Activated CD4-positive, alpha-beta memory T cell treated with anti-CD3 and anti-CD28 coated beads, Interleukin-2, amount 10 ng/mL, durations not matched to agents 7 days and 5 days (primary cell): ENCODE measurements around the gene RBM19. TPM values are rescaled to one million over a fixed set of nuclear protein-coding genes. Genes with fewer than 3 reads are reported as not detected.

ENCODE experiments used
- CTCF ChIA-PET: fragments of 350-600 bp; sonication (Branson Sonifier 250); formaldehyde crosslinking; loops from one replicate; lab custom pipeline; 2021; ENCODE audit warnings: antibody characterized with exemption, inconsistent platforms; lab: Charles Lee
- POLR2A ChIA-PET: fragments of 350-600 bp; sonication (Branson Sonifier 250); formaldehyde crosslinking; loops from one replicate; lab custom pipeline; 2021; ENCODE audit warnings: antibody characterized with exemption; lab: Charles Lee
- DNase-seq: peaks from one replicate; pipeline ENCODE4 v3.0.0-alpha.2; 2020
- H3K27ac Mint-ChIP-seq: one replicate; pipeline ENCODE4 v1.8.0; 2021; ENCODE audit warnings: mild to moderate bottlenecking, mixed read lengths
- H3K27me3 Mint-ChIP-seq: one replicate; pipeline ENCODE4 v1.8.0; 2021; ENCODE audit warnings: mixed read lengths
- H3K36me3 Mint-ChIP-seq: one replicate; pipeline ENCODE4 v1.8.0; 2021; ENCODE audit warnings: low read depth, mixed read lengths
- H3K4me1 Mint-ChIP-seq: one replicate; pipeline ENCODE4 v1.8.0; 2021; ENCODE audit warnings: mixed read lengths
- H3K4me3 Mint-ChIP-seq: one replicate; pipeline ENCODE4 v1.8.0; 2021; ENCODE audit warnings: mild to moderate bottlenecking, mixed read lengths
- H3K9me3 Mint-ChIP-seq: one replicate; pipeline ENCODE4 v1.8.0; 2021; ENCODE audit warnings: mixed read lengths
- total RNA-seq, 2 experiments: library from RNA; stranded (reverse); gene quantifications; one replicate each; pipeline ENCODE4 v1.2.3, GENCODE V29; 2021

RBM19 gene
- total RNA-seq, 2 experiments from 2014 or later, result 31.5 to 32.4 TPM

- peaks cover 36% of the 10 kb centered on the region for H3K4me1 Mint-ChIP-seq
- H3K27ac Mint-ChIP-seq, result no peak overlapping the region
- no peak overlapping the region for H3K4me3 Mint-ChIP-seq
- peaks cover 41% of the 10 kb centered on the region for H3K36me3 Mint-ChIP-seq
- H3K27me3 Mint-ChIP-seq, result no peaks in the 10 kb centered on the region
- no peak for DNase-seq
- ChIA-PET CTCF (interaction anchor here (1.2 kb wide), 1 partner anchor 20 kb away, joined by 3 read pairs; no protein-coding TSS in a partner anchor), POLR2A (no interaction called here)
- H3K9me3 Mint-ChIP-seq, result no peaks in the 10 kb centered on the region
Measured at GRCh38 chr12:113960030-113960429, 6.1 kb downstream of the RBM19 start.

- Mint-ChIP-seq H3K9me3 (no peaks in the 10 kb centered on the region), H3K4me3 (no peak overlapping the region), H3K36me3 (peaks cover 45% of the 10 kb centered on the region), H3K27ac (no peak overlapping the region), H3K4me1 (peaks cover 28% of the 10 kb centered on the region), H3K27me3 (no peaks in the 10 kb centered on the region)
- ChIA-PET CTCF (no interaction called here), POLR2A (no interaction called here)
- no peak for DNase-seq
Measured at GRCh38 chr12:113959096-113959495, 7.0 kb downstream of the RBM19 start.

GRCh38 chr12:113958108-113958507 is 8.0 kb downstream of the RBM19 start:
- Mint-ChIP-seq H3K27me3 (no peaks in the 10 kb centered on the region), H3K4me1 (peaks cover 18% of the 10 kb centered on the region), H3K27ac (no peak overlapping the region), H3K36me3 (peaks cover 43% of the 10 kb centered on the region), H3K9me3 (no peaks in the 10 kb centered on the region), H3K4me3 (no peak overlapping the region)
- ChIA-PET CTCF (interaction anchor here (1.2 kb wide), 1 partner anchor 17 kb away, joined by 3 read pairs; no protein-coding TSS in a partner anchor), POLR2A (interaction anchor here (0.6 to 0.9 kb wide), 2 partner anchors 8 to 1578 kb away, joined by 3 read pairs; no protein-coding TSS in a partner anchor)
- no peak for DNase-seq

DNA sequence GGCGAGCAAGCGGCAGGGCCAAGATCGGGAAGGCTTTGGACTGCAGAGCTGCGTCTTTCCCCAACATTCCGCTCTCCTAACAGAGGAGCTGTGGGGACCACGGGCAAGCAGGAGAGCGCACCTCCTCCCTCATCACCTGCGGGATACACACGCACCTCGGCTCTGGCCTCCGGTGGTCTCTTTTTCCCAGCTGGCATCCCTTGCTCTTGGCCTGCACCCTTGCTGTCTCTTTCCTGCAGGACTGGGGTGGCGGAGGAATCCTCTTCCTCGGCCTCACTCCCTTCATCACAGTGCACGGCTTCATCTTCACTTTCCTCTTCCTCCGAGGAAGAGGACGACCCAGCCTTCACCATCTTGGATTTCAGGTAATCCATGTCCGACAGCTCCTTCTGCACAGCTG is 8.5 kb downstream of the RBM19 start:
- H3K27me3 Mint-ChIP-seq, result no peaks in the 10 kb centered on the region
- CTCF ChIA-PET, result interaction anchor here (1.2 kb wide), 1 partner anchor 17 kb away, joined by 3 read pairs; no protein-coding TSS in a partner anchor
- no peak overlapping the region for H3K4me3 Mint-ChIP-seq
- H3K4me1 Mint-ChIP-seq, result peaks cover 13% of the 10 kb centered on the region
- POLR2A ChIA-PET, result interaction anchor here (0.6 to 0.9 kb wide), 2 partner anchors 9 to 1578 kb away, joined by 3 read pairs; no protein-coding TSS in a partner anchor
- no peak overlapping the region for H3K27ac Mint-ChIP-seq
- peaks cover 45% of the 10 kb centered on the region for H3K36me3 Mint-ChIP-seq
- DNase-seq, result no peak
- no peaks in the 10 kb centered on the region for H3K9me3 Mint-ChIP-seq

DNA sequence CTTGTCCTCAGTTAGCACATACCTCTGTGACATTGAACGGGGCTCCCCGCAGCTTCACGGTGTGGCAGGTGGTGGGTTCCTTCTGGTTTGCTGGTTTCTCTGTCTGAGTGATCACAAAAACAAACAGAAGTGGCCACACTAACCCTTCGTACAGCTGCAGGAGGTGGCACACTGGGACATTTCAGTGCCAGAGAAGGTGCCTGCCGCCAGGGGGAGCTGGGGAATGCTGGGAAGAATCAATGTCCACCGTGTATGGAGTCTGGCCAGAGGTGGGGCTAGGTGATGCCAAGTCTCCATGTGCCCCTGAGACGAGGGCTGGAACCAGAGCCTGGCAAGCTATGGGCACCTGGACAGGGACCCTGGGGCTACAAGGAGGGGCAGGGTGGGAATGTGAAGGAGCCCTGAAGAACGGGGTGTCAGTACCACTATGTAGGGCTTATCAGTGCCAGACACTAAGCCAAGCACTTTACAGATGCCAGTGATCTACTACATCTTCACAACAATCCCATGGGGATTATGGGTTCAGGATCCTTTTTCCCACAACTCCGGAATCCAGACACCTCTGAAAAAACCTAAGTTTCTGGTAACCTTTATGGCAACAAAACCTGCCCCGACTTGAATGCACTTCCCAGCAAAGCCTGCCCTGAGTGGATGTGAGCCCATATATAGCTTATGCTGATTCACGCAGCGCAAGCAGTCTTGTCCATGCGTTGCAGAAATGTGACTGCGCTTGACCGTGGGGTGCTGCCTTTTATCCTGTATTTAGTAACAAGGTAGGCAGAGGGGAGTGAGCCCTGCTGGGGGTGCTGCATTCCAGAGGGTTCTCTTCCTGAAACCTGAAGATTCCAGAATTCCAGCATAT is 10.8 kb downstream of the RBM19 start:
- ChIA-PET CTCF (no interaction called here), POLR2A (no interaction called here)
- H3K9me3 Mint-ChIP-seq, result no peaks in the 10 kb centered on the region

GRCh38 chr12:113954547-113954946 is 11.6 kb downstream of the RBM19 start:
- no peak overlapping the region for H3K4me3 Mint-ChIP-seq
- H3K36me3 Mint-ChIP-seq, result peaks cover 34% of the 10 kb centered on the region
- ChIA-PET POLR2A (interaction anchor here (1.8 kb wide), 1 partner anchor 12 kb away, joined by 4 read pairs; the partner anchor contains the start of gene RBM19), CTCF (no interaction called here)
- H3K27ac Mint-ChIP-seq, result no peak overlapping the region
- DNase-seq, result no peak
- H3K27me3 Mint-ChIP-seq, result no peaks in the 10 kb centered on the region
- H3K4me1 Mint-ChIP-seq, result no peaks in the 10 kb centered on the region
- H3K9me3 Mint-ChIP-seq, result no peaks in the 10 kb centered on the region

More for the DNA sequence above, 10.8 kb downstream of the RBM19 start:
- Mint-ChIP-seq H3K36me3 (peaks cover 35% of the 10 kb centered on the region), H3K4me3 (no peak overlapping the region), H3K27me3 (no peaks in the 10 kb centered on the region), H3K27ac (no peak overlapping the region), H3K4me1 (no peaks in the 10 kb centered on the region)
- no peak for DNase-seq

DNA sequence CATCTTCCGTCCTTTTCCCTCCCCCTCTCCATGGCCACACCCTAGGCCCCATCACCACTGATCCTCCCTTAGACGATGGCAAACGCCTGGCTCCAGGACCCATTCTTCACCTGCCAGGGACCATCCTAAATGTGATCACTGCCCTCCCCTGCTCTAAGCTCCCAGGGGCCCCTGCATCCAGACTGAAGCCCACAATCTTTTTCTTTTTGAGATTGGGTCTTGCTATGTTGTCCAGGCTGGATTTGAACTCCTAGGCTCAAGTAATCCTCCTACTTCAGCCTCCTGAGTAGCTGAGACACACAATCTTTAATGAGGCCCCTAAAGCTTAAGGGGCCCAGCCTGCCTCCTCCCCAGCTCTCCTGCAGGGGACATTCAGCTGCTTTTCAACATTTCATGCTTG is 15.3 kb downstream of the RBM19 start:
- H3K9me3 Mint-ChIP-seq, result no peaks in the 10 kb centered on the region
- no peaks in the 10 kb centered on the region for H3K27me3 Mint-ChIP-seq
- H3K4me3 Mint-ChIP-seq, result no peak overlapping the region
- POLR2A ChIA-PET, result interaction anchor here (1.1 kb wide), 1 partner anchor 16 kb away, joined by 3 read pairs; no protein-coding TSS in a partner anchor
- no peaks in the 10 kb centered on the region for H3K4me1 Mint-ChIP-seq
- no peak overlapping the region for H3K27ac Mint-ChIP-seq
- peaks cover 48% of the 10 kb centered on the region for H3K36me3 Mint-ChIP-seq
- CTCF ChIA-PET, result no interaction called here
- DNase-seq, result no peak

DNA sequence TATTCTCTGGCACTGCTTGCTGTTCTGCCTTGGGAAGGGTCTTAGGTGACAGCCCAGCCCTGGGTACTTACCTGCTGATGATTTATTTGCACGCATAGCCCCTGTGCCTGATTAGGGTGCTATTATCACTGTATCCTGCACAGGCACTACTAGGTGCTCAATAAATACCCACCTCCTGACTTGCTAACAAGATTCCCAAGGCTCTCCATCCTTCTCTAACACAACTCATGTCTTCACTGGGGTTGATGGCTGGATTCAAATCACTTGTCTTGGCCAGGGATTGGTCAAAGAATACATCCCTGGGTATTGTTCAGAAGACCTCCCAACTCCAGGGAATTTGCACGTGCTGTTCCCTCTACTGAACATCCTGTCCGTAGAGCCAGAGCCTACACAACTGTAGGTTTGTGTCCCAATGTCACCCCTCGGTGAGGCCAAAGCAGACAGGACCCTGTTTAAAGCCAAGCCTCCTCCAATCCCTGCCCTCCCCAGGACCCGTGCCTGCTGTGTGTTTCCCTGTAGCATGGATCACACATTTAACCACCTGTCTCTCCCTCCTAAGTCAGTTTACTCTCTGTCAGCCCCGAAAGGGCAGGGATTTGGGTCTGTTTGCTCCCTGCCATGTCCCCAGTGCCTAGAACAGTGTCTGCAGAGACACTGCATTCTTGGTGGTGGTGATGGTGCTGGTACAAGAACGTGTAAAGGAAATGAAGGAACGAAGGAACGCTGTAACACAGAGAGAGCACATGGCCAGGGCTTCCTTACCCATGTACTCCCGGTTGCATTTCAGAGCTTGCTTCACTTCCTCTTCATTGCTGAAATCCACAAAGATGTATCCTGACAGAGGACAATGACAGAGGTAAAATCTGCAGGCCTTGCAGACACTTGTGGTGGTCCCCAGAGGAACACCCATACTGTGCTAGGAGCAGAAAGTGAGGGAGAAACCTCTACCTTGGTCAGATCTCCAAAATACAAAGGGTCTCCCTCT is 16.5 kb downstream of the RBM19 start:
- no peaks in the 10 kb centered on the region for H3K27me3 Mint-ChIP-seq
- CTCF ChIA-PET, result no interaction called here
- no peak overlapping the region for H3K27ac Mint-ChIP-seq
- no peak for DNase-seq
- no peak overlapping the region for H3K4me3 Mint-ChIP-seq
- H3K36me3 Mint-ChIP-seq, result peaks cover 47% of the 10 kb centered on the region
- H3K9me3 Mint-ChIP-seq, result no peaks in the 10 kb centered on the region
- no peaks in the 10 kb centered on the region for H3K4me1 Mint-ChIP-seq
- POLR2A ChIA-PET, result no interaction called here

- H3K27ac Mint-ChIP-seq, result no peak overlapping the region
- no peaks in the 10 kb centered on the region for H3K4me1 Mint-ChIP-seq
- ChIA-PET POLR2A (no interaction called here), CTCF (no interaction called here)
- peaks cover 44% of the 10 kb centered on the region for H3K36me3 Mint-ChIP-seq
- H3K27me3 Mint-ChIP-seq, result no peaks in the 10 kb centered on the region
- no peaks in the 10 kb centered on the region for H3K9me3 Mint-ChIP-seq
- no peak for DNase-seq
- no peak overlapping the region for H3K4me3 Mint-ChIP-seq
Measured at GRCh38 chr12:113948151-113948914, 17.8 kb downstream of the RBM19 start.

GRCh38 chr12:113946175-113946574 is 19.9 kb downstream of the RBM19 start:
- DNase-seq, result no peak
- no peak overlapping the region for H3K27ac Mint-ChIP-seq
- no peaks in the 10 kb centered on the region for H3K4me1 Mint-ChIP-seq
- no peaks in the 10 kb centered on the region for H3K27me3 Mint-ChIP-seq
- CTCF ChIA-PET, result no interaction called here
- POLR2A ChIA-PET, result no interaction called here
- peaks cover 51% of the 10 kb centered on the region for H3K36me3 Mint-ChIP-seq
- no peaks in the 10 kb centered on the region for H3K9me3 Mint-ChIP-seq
- H3K4me3 Mint-ChIP-seq, result no peak overlapping the region

DNA sequence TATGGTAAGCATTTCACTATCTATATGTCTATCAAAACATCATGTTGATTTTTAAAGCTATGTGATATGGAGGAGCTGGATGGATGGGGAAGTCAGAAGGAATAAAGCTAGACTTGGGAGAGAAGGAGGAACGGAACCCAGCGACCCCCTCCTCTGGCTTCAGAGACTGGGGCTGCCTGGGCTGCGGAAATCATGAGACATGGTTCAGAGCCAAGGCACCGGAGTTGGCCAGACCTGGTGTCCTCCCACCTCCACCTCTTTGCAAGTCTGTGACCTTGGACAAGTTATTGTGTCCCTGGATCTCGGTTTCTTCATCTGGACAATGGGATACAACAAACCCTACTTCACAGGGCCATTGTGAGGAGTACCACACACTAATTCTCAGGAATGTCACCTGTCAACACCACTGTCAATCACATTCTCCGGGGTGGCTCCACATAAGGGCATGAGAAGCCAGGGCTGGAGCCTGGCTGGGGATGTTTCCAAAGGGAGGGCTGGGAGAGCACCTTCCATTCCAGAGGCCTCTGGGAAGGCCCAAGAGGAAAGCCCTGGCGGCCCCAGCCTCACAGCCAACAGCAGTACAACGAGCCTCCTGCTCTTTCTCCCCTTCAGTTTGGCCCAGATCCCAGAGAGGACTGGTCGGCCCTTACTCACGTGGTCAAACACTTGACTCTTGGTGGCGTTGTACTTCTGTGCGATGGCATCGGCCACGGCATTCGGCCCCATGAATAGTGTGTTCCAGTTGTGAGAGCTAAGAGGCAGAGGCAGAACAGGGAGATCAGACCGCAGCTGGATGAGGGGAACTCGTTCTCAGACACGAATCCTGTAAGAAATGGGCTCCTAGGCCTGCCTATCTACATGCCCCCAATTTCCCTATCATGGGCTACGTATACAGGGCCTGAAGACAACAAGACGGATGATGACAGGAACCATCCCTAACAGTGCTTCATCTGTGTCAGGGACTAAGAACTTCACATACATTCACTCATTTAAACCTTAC is 20.7 kb downstream of the RBM19 start:
- Mint-ChIP-seq H3K9me3 (no peaks in the 10 kb centered on the region), H3K27me3 (no peaks in the 10 kb centered on the region), H3K4me1 (no peaks in the 10 kb centered on the region), H3K36me3 (peaks cover 50% of the 10 kb centered on the region), H3K4me3 (no peak overlapping the region), H3K27ac (no peak overlapping the region)
- ChIA-PET POLR2A (no interaction called here), CTCF (interaction anchor here (1.2 kb wide), 1 partner anchor 21 kb away, joined by 4 read pairs; the partner anchor contains the start of gene RBM19)
- DNase-seq, result no peak
